NCI-H345 treated with DMSO at 0.1 percent for 48 hours (cell line): ENCODE measurements around the gene NAT9.

Source experiments
- DNase-seq: peaks from one replicate; lab custom pipeline; 2025; ENCODE audit not compliant: unreplicated experiment; lab: John Stamatoyannopoulos, UW

NAT9 gene

DNA sequence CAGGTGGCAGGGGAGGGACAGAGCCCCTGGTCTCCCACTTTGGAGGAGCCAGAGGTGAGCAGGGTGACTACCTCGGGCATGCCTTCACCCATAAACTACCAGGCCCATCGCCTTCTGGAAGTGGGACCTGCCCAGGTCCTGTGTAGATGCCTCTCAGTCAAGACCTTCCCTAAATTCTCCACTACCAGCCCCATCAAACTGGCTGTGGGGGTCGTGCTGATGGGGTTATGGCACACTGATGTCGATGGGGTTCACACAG is 44.9 kb downstream of the NAT9 start:
- DNase-seq: no peak

DNA sequence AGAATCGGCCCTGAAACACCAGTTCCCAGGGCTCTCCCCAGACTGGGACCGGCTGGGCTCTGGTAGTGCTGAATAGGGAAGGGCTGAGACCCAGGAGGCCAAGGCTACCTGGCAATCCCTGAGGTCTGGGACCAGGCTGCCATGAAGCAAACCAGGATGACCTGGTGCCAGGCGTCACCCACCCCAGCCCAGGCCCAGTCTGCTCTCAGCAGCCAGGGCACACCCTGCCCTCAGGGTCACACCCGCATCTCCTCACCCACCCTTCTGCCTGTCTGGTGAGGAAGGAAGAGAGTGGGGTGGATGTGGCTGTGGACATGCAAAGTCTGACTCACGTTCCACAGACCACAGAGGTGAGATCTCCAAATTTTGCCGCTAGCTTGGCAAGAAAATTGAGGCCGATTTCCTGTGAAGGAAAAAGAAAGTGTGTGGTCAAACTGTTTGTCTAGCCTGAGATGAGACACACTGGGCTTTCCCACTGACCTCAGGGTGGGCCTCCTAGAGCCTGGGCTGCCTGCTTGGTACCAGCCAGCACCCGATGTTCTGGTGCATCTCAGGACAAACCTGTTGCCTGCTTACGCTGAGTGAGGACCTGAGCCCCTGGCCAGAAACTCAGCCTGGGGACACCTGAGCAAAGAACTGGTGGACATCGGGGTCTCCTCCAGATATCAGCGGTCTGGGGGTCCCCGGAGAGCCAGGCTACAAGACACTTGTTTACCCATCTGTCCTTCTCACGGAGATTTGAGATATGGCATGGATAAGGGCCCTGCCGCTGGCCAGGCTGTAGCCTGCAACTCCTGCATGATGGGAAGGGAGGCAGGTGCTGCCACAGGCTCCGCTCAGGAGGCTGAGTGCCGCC is 45.4 kb downstream of the NAT9 start:
- no peak for DNase-seq

DNA sequence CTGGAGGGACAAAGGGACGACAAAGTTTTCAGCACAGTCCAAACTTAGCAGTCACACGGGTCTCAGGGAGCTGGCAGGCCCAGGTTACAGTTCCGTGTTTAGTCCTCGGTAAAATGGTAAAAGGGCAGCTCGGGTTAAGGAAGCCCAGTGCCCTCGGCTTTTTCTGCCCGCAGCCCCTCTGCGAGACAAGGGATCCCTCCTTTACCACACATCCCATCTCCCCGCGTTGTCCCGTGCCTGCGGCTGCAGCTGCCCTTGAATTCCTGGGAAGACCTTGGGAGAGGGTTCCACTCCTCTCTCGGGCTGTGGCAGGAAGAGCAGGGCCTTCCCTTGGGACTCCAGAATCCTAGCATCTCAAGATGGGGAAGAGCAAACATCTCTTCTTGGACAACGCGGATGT is 46.3 kb downstream of the NAT9 start:
- DNase-seq: no peak

DNA sequence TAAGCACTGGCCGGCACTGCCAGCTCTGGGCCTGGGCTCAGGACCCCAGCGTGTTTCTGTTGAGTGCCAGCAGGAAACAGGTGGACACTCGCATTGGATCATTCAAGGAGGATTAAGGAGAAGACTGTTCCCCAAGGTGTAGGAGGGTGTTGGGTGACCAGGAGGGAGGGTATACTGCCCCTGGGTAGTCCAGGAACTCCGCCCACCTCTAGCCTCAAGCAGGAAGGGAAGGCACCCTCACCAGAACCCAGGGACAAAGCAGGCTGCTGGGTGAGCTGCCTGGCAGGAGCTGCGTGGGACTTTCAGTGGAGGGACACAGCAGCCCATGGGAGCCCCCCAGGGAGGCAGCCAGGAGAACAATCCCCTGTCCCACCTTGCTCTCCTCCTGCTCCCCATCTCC is 46.8 kb downstream of the NAT9 start:
- DNase-seq: no peak

DNA sequence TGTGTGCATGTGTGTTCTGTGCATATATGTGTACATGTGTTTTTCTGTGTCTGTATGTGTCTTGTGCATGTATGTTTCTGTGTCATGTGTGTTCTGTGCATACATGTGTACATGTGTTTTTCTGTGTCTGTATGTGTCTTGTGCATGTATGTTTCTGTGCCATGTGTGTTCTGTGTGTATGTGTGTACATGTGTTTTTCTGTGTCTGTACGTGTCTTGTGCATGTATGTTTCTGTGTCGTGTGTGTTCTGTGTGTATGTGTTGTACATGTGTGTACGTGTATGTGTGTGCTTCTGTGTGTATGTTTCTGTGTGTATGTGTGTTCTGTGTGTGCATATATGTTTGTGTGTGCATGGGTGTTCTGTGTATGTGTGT is 47.5 kb downstream of the NAT9 start:
- DNase-seq: no peak

DNA sequence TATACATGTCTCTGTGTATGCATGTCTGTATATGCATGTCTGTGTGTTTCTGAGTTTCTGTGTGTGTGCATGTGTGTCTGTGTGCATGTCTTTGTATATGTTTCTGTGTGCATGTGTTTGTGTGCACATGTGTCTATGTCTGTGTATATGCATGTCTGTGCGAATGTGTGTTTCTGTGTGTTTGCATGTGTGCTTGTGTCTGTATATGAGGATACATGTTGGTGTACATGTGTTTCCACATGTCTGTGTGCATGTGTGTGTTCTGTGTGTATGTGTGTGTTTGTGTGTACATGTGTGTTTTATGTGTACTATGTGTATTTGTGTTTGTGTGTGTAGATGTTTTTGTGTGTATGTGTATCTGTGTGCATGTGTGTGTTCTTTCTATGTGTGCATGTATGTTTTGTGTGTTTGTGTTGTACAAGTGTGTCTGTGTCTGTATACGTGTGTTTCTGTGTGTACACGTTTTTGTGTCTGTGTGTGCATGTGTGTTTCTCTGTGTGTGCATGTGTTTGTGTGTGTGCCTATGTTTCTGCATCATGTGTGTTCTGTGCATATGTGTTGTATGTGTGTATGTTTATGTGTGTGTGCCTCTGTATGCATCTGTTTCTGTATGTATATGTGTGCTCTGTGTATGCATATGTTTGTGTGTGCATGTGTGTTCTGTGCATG is 48.0 kb downstream of the NAT9 start:
- DNase-seq: no peak

DNA sequence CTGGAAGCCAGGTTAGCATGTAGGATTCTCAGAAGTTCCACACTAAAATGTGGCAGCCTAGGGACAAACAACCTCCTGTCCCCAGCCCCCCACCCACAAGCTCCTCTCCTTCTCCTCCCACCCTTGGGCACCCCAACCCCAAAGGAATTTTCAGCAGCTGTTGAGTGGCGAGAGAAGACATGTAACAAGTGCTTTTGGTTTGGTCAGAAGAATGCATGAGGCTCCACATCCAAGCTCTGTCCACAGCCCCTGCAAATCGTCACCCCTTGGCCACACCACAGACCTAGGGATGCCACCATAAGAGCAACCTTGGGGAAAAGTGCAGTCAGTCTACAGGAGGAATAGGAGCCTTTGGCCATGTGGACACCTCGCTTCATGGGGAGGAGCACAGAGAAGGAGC is 51.0 kb downstream of the NAT9 start:
- DNase-seq: no peak

DNA sequence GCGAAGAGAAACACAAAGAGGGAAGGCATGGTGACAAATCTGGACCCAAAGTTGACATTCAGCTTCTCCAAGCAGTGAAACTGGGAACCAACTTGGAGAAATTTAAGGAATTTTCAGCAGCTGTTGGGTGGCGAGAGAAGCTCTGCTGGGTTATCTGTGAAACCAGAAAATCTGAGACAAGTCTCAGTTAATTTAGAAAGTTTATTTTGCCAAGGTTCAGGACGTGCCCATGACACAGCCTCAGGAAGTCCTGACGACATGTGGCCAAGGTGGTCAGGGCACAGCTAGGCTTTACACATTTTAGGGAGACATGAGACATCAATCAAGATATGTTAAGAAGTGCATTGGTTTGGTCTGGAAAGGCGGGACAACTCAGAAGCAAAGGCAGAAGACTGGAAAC is 52.3 kb downstream of the NAT9 start:
- no peak for DNase-seq

DNA sequence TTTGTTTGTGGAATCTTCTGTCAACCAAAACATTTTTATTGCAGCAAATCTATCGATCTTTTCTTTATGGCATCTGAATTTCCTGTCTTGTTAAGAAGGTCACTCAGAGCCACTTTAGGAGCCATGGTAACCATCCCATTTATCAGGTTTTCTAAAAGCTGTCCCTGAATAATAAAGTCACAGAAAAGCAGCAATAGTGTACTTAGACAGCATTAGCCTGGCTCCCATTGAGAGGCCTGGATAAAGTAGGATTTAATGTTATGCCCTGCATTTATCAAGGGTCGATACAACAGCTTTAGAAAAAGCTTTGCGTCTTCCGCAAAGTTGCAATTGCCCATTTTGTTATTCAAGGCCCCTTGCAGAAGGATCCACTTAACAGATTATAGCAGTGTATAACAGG is 53.4 kb downstream of the NAT9 start:
- no peak for DNase-seq
